A549 (cell line): Measurements from ENCODE around the gene DGLUCY. TPM values are rescaled to one million over a fixed set of nuclear protein-coding genes. Genes with fewer than 3 reads are reported as not detected.

ENCODE experiments used
- BHLHE40 ChIP-seq: IDR thresholded peaks from 2 replicates; pipeline ENCODE4 v1.6.1; 2012; ENCODE audit warnings: low read depth, low read length, inconsistent platforms
- CBX8 ChIP-seq: fragments of 200-600 bp; sonication (generic); IDR thresholded peaks from 2 replicates; pipeline ENCODE4 v1.6.1; 2016
- CHD2 ChIP-seq: fragments of 150-350 bp; IDR thresholded peaks from 2 replicates; pipeline ENCODE4 v1.6.1; 2014; ENCODE audit warnings: low read length; ENCODE audit not compliant: partially characterized antibody
- CTCF ChIP-seq: fragments of >200 bp; sonication (Bioruptor Twin); formaldehyde crosslinking; IDR thresholded peaks from 3 replicates; pipeline ENCODE4 v1.5.1; 2016
- EHF ChIP-seq: fragments of 250-450 bp; sonication (Bioruptor Pico); IDR thresholded peaks from 2 replicates; pipeline ENCODE4 v1.5.0; 2020; ENCODE audit warnings: mild to moderate bottlenecking
- EHMT2 ChIP-seq: fragments of 200-600 bp; sonication (generic); IDR thresholded peaks from 2 replicates; pipeline ENCODE4 v1.6.1; 2016; ENCODE audit warnings: antibody characterized with exemption, low read depth, mild to moderate bottlenecking, moderate library complexity
- EP300 ChIP-seq, 2 experiments: fragments of >200 bp; sonication (Bioruptor Twin); formaldehyde crosslinking; IDR thresholded peaks; 2 replicates in 1 of 2; 3 replicates in 1 of 2; pipeline ENCODE4 v1.6.1; 2016 to 2017
- FOSB ChIP-seq: fragments of 250-450 bp; sonication (Bioruptor Pico); IDR thresholded peaks from 2 replicates; pipeline ENCODE4 v1.5.0; 2020; ENCODE audit warnings: mild to moderate bottlenecking, moderate library complexity
- GATA3 ChIP-seq: IDR thresholded peaks from 2 replicates; pipeline ENCODE4 v1.6.1; 2012; ENCODE audit warnings: borderline replicate concordance
- HDAC2 ChIP-seq: fragments of 200-600 bp; sonication (generic); IDR thresholded peaks from 2 replicates; pipeline ENCODE4 v1.6.1; 2016
- HEYL ChIP-seq: fragments of 250-450 bp; sonication (Bioruptor Pico); IDR thresholded peaks from 2 replicates; pipeline ENCODE4 v1.8.0; 2021; ENCODE audit warnings: mild to moderate bottlenecking, moderate library complexity
- HOXB13 ChIP-seq: fragments of 250-450 bp; sonication (Bioruptor Pico); IDR thresholded peaks from 2 replicates; pipeline ENCODE4 v1.5.0; 2020; ENCODE audit warnings: low read depth, mild to moderate bottlenecking, moderate library complexity
- HOXB5 ChIP-seq: fragments of 250-450 bp; sonication (Bioruptor Pico); IDR thresholded peaks from 2 replicates; pipeline ENCODE4 v1.5.0; 2020; ENCODE audit warnings: mild to moderate bottlenecking, moderate library complexity
- KDM1A ChIP-seq: fragments of 200-600 bp; sonication (generic); IDR thresholded peaks from 2 replicates; pipeline ENCODE4 v1.6.1; 2016; ENCODE audit warnings: low read depth, mild to moderate bottlenecking
- MAFK ChIP-seq: fragments of 450-650 bp; IDR thresholded peaks from 2 replicates; pipeline ENCODE4 v1.6.1; 2014; ENCODE audit not compliant: partially characterized antibody
- NFE2L2 ChIP-seq: fragments of 150-350 bp; conservative IDR thresholded peaks from 2 replicates; pipeline ENCODE4 v1.6.1; 2014; ENCODE audit warnings: low read length
- NR3C1 ChIP-seq: fragments of >200 bp; sonication (Bioruptor Twin); formaldehyde crosslinking; IDR thresholded peaks from 3 replicates; pipeline ENCODE4 v1.6.1; 2017
- PHF8 ChIP-seq: fragments of 200-600 bp; sonication (generic); IDR thresholded peaks from 2 replicates; pipeline ENCODE4 v1.6.1; 2016; ENCODE audit warnings: low read depth, mild to moderate bottlenecking, antibody characterized with exemption, moderate library complexity, borderline replicate concordance
- POLR2AphosphoS2 ChIP-seq: conservative IDR thresholded peaks from 2 replicates; pipeline ENCODE4 v1.6.1; 2012; ENCODE audit warnings: low read length, improper control_type of control experiment, inconsistent platforms
- RARB ChIP-seq: fragments of 250-450 bp; sonication (Bioruptor Pico); IDR thresholded peaks from 2 replicates; pipeline ENCODE4 v1.8.0; 2021; ENCODE audit warnings: mild to moderate bottlenecking, moderate library complexity
- RCOR1 ChIP-seq: fragments of 150-350 bp; IDR thresholded peaks from 2 replicates; pipeline ENCODE4 v1.6.1; 2014; ENCODE audit warnings: antibody characterized with exemption, low read length, low read depth
- RFX5 ChIP-seq: fragments of 450-650 bp; IDR thresholded peaks from 2 replicates; pipeline ENCODE4 v1.7.1; 2014; ENCODE audit warnings: antibody characterized with exemption, mild to moderate bottlenecking, moderate library complexity
- TFCP2L1 ChIP-seq: fragments of 250-450 bp; sonication (Bioruptor Pico); IDR thresholded peaks from 2 replicates; pipeline ENCODE4 v1.5.0; 2021; ENCODE audit warnings: mild to moderate bottlenecking
- TP53 ChIP-seq: fragments of 250-450 bp; sonication (Bioruptor Pico); IDR thresholded peaks from 2 replicates; pipeline ENCODE4 v1.5.0; 2021; ENCODE audit warnings: mild to moderate bottlenecking, moderate library complexity
- USF2 ChIP-seq: fragments of 450-650 bp; IDR thresholded peaks from 2 replicates; pipeline ENCODE4 v1.6.1; 2014; ENCODE audit warnings: antibody characterized with exemption
- ZC3H11A ChIP-seq: fragments of 450-650 bp; IDR thresholded peaks from 2 replicates; pipeline ENCODE4 v1.6.1; 2014; ENCODE audit warnings: antibody characterized with exemption, mild to moderate bottlenecking
- ZFP36 ChIP-seq: fragments of 450-650 bp; IDR thresholded peaks from 2 replicates; pipeline ENCODE4 v1.6.1; 2014; ENCODE audit warnings: borderline replicate concordance; ENCODE audit not compliant: partially characterized antibody
- ZSCAN20 ChIP-seq: fragments of 250-450 bp; sonication (Bioruptor Pico); IDR thresholded peaks from 2 replicates; pipeline ENCODE4 v1.8.0; 2022; ENCODE audit warnings: mild to moderate bottlenecking, moderate library complexity
- polyA plus RNA-seq, 4 experiments: library from polyadenylated mRNA; depleted of rRNA in 3 of 4; stranded (reverse); fragments of >200 nt; fragmentation: RNase III in 1 of 4; extraction: RNeasy Plus Mini Kit Qiagen cat#74134 plus additional on column Dnase treatment in 1 of 4; gene quantifications; 2 replicates in 3 of 4; 3 replicates in 1 of 4; pipeline ENCODE4 v1.2.3, GENCODE V29; 2011 to 2017
- TF ChIP-seq, protein P1 (sequence below): fragments of >200 bp; sonication (Bioruptor Twin); formaldehyde crosslinking; IDR thresholded peaks from 2 replicates; pipeline ENCODE4 v1.6.1; 2016
- TF ChIP-seq, protein P2 (sequence below): fragments of 250-450 bp; sonication (Bioruptor Pico); IDR thresholded peaks from 2 replicates; pipeline ENCODE4 v1.5.0; 2020; ENCODE audit warnings: low read depth, mild to moderate bottlenecking, moderate library complexity
- TF ChIP-seq, protein P3 (sequence below): fragments of >200 bp; sonication (Bioruptor Twin); formaldehyde crosslinking; IDR thresholded peaks from 3 replicates; pipeline ENCODE4 v1.6.1; 2016
- TF ChIP-seq, protein P4 (sequence below): IDR thresholded peaks from 2 replicates; pipeline ENCODE4 v1.6.1; 2012; ENCODE audit warnings: low read depth, borderline replicate concordance

The DGLUCY gene
- polyA plus RNA-seq, 2 of the 4 experiments (the other 2 are of a cell fraction) = 14.4 to 17.5 TPM

DNA sequence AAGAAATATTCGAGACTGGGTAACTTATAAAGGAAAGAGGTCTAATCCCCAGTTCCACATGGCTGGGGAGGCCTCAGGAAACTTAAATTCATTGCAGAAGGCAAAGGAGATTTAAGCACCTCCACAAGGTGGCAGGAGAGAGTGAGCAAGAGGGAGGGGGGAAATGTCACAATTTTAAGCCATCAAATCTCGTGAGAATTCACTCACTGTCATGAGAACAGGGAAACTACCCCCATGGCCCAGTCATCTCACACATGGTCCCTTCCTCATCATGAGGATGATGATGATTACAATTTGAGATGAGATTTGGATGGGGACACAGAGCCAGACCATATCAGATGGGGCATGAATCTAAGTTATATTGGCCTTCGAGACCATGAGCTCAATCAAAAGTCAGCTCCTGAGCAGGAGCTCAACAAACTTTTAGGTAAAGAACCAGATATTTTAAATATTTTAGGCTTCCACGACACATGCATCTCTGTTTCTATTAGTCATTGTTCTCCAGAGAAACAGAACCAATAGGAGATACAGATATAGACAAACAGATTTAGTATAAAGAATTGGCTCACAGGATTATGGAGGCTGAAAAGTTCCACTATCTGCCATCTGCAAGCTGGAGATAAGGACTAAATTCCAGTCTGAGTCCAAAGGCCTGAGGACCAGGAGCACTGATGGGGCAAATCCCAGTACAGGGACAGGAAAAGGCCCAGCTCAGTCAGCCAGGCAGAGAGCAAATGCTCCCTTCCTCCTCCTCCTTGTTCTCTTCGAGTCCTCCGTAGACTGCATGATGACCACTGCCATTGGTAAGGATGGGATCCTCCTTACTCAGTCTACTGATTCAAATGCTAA is 24.9 kb downstream of the DGLUCY start (continued):
- no peak for TF ChIP-seq BHLHE40
- no peak for TF ChIP-seq HDAC2
- TF ChIP-seq USF2 = no peak
- TF ChIP-seq, protein P1, sequence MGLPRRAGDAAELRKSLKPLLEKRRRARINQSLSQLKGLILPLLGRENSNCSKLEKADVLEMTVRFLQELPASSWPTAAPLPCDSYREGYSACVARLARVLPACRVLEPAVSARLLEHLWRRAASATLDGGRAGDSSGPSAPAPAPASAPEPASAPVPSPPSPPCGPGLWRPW = no peak
- no peak for TF ChIP-seq FOSB (CRISPR knock-in tag)
- TF ChIP-seq CHD2 = peak; percentile 75
- TF ChIP-seq KDM1A = no peak
- TF ChIP-seq ZSCAN20 = no peak
- no peak for TF ChIP-seq HOXB5 (CRISPR knock-in tag)
- no peak for TF ChIP-seq MAFK
- no peak for TF ChIP-seq TFCP2L1 (CRISPR knock-in tag)
- no peak for TF ChIP-seq GATA3
- TF ChIP-seq POLR2AphosphoS2 = no peak
- TF ChIP-seq, protein P2, sequence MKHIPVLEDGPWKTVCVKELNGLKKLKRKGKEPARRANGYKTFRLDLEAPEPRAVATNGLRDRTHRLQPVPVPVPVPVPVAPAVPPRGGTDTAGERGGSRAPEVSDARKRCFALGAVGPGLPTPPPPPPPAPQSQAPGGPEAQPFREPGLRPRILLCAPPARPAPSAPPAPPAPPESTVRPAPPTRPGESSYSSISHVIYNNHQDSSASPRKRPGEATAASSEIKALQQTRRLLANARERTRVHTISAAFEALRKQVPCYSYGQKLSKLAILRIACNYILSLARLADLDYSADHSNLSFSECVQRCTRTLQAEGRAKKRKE (CRISPR knock-in tag) = no peak
- no peak for TF ChIP-seq PHF8
- no peak for TF ChIP-seq NFE2L2
- TF ChIP-seq, protein P3, sequence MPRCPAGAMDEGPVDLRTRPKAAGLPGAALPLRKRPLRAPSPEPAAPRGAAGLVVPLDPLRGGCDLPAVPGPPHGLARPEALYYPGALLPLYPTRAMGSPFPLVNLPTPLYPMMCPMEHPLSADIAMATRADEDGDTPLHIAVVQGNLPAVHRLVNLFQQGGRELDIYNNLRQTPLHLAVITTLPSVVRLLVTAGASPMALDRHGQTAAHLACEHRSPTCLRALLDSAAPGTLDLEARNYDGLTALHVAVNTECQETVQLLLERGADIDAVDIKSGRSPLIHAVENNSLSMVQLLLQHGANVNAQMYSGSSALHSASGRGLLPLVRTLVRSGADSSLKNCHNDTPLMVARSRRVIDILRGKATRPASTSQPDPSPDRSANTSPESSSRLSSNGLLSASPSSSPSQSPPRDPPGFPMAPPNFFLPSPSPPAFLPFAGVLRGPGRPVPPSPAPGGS = no peak
- no peak for TF ChIP-seq ZFP36
- TF ChIP-seq HEYL = no peak
- TF ChIP-seq EP300 (IDR thresholded peaks at IDR 0.05) = no peak
- TF ChIP-seq RARB = no peak
- no peak for TF ChIP-seq EHF (CRISPR knock-in tag)
- TF ChIP-seq CBX8 = no peak
- no peak for TF ChIP-seq TP53
- no peak for TF ChIP-seq NR3C1
- peak; percentile 41 for TF ChIP-seq CTCF
- TF ChIP-seq ZC3H11A = no peak
- TF ChIP-seq RCOR1 = no peak
- TF ChIP-seq, protein P4, sequence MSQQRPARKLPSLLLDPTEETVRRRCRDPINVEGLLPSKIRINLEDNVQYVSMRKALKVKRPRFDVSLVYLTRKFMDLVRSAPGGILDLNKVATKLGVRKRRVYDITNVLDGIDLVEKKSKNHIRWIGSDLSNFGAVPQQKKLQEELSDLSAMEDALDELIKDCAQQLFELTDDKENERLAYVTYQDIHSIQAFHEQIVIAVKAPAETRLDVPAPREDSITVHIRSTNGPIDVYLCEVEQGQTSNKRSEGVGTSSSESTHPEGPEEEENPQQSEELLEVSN = no peak
- TF ChIP-seq HOXB13 (CRISPR knock-in tag) = no peak
- no peak for TF ChIP-seq RFX5
- no peak for TF ChIP-seq EHMT2
